ENCODE data around the gene SPRED1.

The SPRED1 gene

DNA sequence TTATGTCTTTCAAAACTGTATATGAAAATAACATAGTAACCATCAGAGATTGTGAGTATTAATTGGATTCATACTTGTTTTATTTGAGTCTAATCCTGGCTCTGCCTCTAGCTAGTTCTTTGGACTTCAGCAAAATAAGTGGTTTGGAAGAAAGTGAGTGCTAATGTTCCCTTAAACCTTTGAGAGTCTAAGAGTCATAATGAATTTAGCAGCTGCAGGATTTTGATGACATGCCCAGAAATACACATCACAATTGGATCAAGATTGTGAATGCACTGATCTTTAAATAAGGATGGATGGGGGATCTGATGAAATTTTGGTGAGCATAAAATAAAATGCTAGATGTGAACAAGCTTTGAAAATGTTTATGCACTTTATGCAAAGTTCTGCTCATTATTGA, 121.4 kb downstream of the SPRED1 start:
- Histone ChIP-seq H3K4me1 (ENCODE audit: control insufficient read depth, insufficient read depth, low read length) (no peaks in the 10 kb centered on the region), H3K36me3 (ENCODE audit: control insufficient read depth, insufficient read depth, low read length) (no peaks in the 10 kb centered on the region), H3K27ac (ENCODE audit: insufficient read depth, low read depth, low read length, poor library complexity, severe bottlenecking) (no peak overlapping the region), H3K9me3 (ENCODE audit: control insufficient read depth, low read length) (no peaks in the 10 kb centered on the region), H3K4me3 (ENCODE audit: insufficient read depth, low read depth, low read length) (no peak overlapping the region), H3K27me3 (ENCODE audit: control insufficient read depth, insufficient read depth, low read length, poor library complexity, severe bottlenecking) (no peaks in the 10 kb centered on the region)

DNA sequence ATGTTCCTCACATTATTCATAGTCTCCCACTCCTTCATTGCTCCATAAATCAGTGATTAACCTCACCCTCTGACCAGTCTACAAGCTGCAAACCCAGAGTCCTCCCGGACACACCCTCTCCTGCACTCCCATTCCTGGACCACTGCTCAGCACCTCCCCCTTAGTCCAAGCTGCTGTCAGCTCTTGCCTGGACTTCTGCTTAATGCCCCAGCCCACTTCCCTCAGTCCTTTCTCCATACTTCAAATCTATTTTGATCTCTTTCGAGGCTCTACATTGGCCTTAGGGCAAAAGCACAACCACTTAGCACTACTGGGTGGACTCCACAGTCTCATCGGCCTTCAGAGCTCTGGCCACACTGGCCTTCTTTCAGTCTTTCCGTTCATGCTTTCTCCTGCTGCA, 121.9 kb downstream of the SPRED1 start:
- H3K9me3 ChIP-seq (ENCODE audit: control insufficient read depth, low read length): no peaks in the 10 kb centered on the region
- WGBS, 2 experiments: 90 to 93% methylated on average over 4 of the region's 4 CpGs
- no peaks in the 10 kb centered on the region for H3K36me3 ChIP-seq (ENCODE audit: control insufficient read depth, insufficient read depth, low read length)
- H3K4me1 ChIP-seq (ENCODE audit: control insufficient read depth, insufficient read depth, low read length): no peaks in the 10 kb centered on the region
- H3K4me3 ChIP-seq (ENCODE audit: insufficient read depth, low read depth, low read length): no peak overlapping the region
- H3K27ac ChIP-seq (ENCODE audit: insufficient read depth, low read depth, low read length, poor library complexity, severe bottlenecking): no peak overlapping the region
- no peaks in the 10 kb centered on the region for H3K27me3 ChIP-seq (ENCODE audit: control insufficient read depth, insufficient read depth, low read length, poor library complexity, severe bottlenecking)

DNA sequence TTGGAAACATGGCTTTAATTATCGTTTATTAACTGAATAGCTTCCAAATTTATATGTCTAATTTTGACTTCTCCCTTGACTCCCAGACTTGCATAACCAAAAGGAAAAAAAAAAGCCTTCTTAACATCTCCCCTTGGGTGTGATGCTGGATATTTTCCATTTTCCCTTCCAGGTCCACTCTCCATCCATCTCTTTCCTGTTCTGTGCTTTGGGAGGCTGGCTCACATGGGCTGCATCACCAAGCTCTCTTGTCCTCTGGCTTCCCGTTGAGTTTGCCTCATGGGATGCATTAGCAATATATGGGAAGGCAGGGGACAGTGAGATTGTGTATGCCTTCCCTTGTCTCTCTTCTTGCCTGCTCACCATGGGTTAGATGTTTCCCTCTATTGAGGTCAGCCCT, 123.4 kb downstream of the SPRED1 start:
- Histone ChIP-seq H3K9me3 (ENCODE audit: control insufficient read depth, low read length) (no peaks in the 10 kb centered on the region), H3K27ac (ENCODE audit: insufficient read depth, low read depth, low read length, poor library complexity, severe bottlenecking) (no peak overlapping the region)
- WGBS, 2 experiments: 79 to 89% methylated on average over 2 of the region's 2 CpGs

DNA sequence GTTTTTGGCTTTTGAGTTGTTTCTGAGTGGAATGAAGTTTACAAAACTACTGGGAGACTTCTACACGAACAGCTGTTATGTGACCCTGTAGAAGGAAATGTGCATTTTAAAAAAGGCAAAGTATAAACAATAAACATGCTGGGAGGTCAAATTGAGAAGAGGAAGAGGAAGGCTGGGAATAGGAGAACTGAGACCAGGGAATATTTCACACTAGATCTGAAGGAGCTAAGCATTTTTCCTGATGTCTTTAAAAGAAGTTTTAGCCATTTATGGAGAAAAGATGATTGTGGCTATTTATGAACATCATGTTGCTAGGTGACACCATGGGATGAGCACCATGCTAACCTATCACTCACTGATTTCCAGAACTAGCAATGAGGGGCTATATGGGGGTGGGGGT, 125.0 kb downstream of the SPRED1 start:
- 88% methylated on average over 1 of the region's 1 CpG for WGBS, 2 experiments
- Histone ChIP-seq H3K9me3 (ENCODE audit: control insufficient read depth, low read length) (no peaks in the 10 kb centered on the region), H3K27ac (ENCODE audit: insufficient read depth, low read depth, low read length, poor library complexity, severe bottlenecking) (no peak overlapping the region), H3K27me3 (ENCODE audit: control insufficient read depth, insufficient read depth, low read length, poor library complexity, severe bottlenecking) (no peaks in the 10 kb centered on the region), H3K4me3 (ENCODE audit: insufficient read depth, low read depth, low read length) (no peak overlapping the region), H3K36me3 (ENCODE audit: control insufficient read depth, insufficient read depth, low read length) (no peaks in the 10 kb centered on the region), H3K4me1 (ENCODE audit: control insufficient read depth, insufficient read depth, low read length) (no peaks in the 10 kb centered on the region)

More for the DNA sequence above, 123.4 kb downstream of the SPRED1 start:
- no peaks in the 10 kb centered on the region for H3K4me1 ChIP-seq (ENCODE audit: control insufficient read depth, insufficient read depth, low read length)
- no peaks in the 10 kb centered on the region for H3K36me3 ChIP-seq (ENCODE audit: control insufficient read depth, insufficient read depth, low read length)
- H3K27me3 ChIP-seq (ENCODE audit: control insufficient read depth, insufficient read depth, low read length, poor library complexity, severe bottlenecking): no peaks in the 10 kb centered on the region
- no peak overlapping the region for H3K4me3 ChIP-seq (ENCODE audit: insufficient read depth, low read depth, low read length)

DNA sequence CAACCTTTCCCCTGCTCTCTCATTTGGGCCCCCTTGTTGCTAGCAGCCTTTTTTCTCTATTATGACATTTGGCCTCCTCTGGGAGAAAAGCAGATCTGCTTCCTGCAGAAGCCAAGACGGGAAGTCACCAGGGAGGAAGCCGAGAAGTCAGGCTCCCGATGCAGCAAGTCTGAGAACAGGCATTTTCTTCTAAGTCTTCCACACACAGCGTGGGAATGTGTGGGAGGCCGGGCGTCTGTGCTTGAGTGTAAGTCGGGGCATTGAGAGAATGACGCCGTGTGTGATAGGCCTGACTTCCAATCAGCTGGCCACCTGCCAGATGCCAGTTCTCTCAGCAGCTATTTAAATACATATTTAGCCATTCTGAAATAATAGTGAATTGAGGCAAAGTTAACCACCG, 125.5 kb downstream of the SPRED1 start:
- H3K36me3 ChIP-seq (ENCODE audit: control insufficient read depth, insufficient read depth, low read length): no peaks in the 10 kb centered on the region
- no peaks in the 10 kb centered on the region for H3K27me3 ChIP-seq (ENCODE audit: control insufficient read depth, insufficient read depth, low read length, poor library complexity, severe bottlenecking)
- WGBS, 2 experiments: 91 to 94% methylated on average over 10 of the region's 10 CpGs
- H3K9me3 ChIP-seq (ENCODE audit: control insufficient read depth, low read length): no peaks in the 10 kb centered on the region
- H3K4me3 ChIP-seq (ENCODE audit: insufficient read depth, low read depth, low read length): no peak overlapping the region
- no peaks in the 10 kb centered on the region for H3K4me1 ChIP-seq (ENCODE audit: control insufficient read depth, insufficient read depth, low read length)
- no peak overlapping the region for H3K27ac ChIP-seq (ENCODE audit: insufficient read depth, low read depth, low read length, poor library complexity, severe bottlenecking)

DNA sequence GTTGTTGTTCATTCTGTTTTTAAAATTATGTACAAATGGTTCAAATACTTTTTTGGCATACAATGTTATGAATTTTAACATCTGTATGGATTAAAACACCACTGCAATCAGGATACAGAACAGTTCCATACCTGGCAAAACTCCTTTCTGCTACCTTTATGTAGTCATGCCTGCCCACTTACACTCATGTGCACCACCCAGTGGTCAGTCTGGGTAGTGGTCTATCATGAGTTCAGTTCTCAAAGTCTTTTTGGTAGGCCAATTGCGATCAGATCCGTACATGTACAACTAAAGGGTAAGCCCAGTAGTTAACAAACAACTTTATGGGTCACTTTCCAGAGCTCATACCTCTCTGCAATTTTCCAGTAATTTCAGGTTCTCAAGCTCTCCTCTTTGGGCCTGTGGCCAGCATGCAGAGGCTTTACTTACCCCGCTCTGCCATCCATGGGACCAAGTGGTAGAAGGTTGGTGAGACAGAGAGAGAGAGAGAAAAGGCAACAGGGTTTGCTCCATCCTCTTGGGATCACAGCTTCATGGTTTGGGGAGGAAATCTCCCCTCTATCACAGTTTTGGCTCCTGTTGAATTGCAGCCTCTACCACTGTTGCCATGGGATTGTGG, 137.4 kb downstream of the SPRED1 start:
- Histone ChIP-seq H3K36me3 (ENCODE audit: control insufficient read depth, insufficient read depth, low read length) (no peaks in the 10 kb centered on the region), H3K4me1 (ENCODE audit: control insufficient read depth, insufficient read depth, low read length) (no peaks in the 10 kb centered on the region), H3K27me3 (ENCODE audit: control insufficient read depth, insufficient read depth, low read length, poor library complexity, severe bottlenecking) (no peaks in the 10 kb centered on the region), H3K4me3 (ENCODE audit: insufficient read depth, low read depth, low read length) (no peak overlapping the region), H3K9me3 (ENCODE audit: control insufficient read depth, low read length) (no peaks in the 10 kb centered on the region), H3K27ac (ENCODE audit: insufficient read depth, low read depth, low read length, poor library complexity, severe bottlenecking) (no peak overlapping the region)
- 90 to 92% methylated on average over 3 of the region's 3 CpGs for WGBS, 2 experiments

DNA sequence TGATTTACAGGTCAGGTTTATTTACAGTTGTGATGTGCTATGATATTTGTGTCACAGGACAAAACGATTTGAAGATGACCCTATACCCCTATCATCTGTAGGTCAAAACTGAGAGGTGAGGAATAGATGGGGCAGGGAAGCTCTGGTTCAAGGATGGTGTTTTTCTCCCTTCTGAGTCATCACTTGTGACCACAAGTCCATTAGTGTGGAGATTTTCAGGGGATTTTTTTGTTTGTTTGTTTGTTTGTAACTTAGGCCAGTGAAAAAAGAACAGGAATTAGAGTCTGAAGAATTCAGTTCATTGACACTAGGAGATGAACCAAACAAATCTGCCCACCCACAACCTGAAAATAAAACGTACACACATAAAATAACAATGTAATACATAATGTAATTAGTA, 138.6 kb downstream of the SPRED1 start:
- 100% methylated on average over 1 of the region's 2 CpGs; no CpG with 5 or more reads in 1 of the 2 experiments for WGBS, 2 experiments
- no peaks in the 10 kb centered on the region for H3K4me1 ChIP-seq (ENCODE audit: control insufficient read depth, insufficient read depth, low read length)
- H3K36me3 ChIP-seq (ENCODE audit: control insufficient read depth, insufficient read depth, low read length): no peaks in the 10 kb centered on the region
- no peaks in the 10 kb centered on the region for H3K9me3 ChIP-seq (ENCODE audit: control insufficient read depth, low read length)
- no peaks in the 10 kb centered on the region for H3K27me3 ChIP-seq (ENCODE audit: control insufficient read depth, insufficient read depth, low read length, poor library complexity, severe bottlenecking)
- no peak overlapping the region for H3K27ac ChIP-seq (ENCODE audit: insufficient read depth, low read depth, low read length, poor library complexity, severe bottlenecking)
- H3K4me3 ChIP-seq (ENCODE audit: insufficient read depth, low read depth, low read length): no peak overlapping the region

DNA sequence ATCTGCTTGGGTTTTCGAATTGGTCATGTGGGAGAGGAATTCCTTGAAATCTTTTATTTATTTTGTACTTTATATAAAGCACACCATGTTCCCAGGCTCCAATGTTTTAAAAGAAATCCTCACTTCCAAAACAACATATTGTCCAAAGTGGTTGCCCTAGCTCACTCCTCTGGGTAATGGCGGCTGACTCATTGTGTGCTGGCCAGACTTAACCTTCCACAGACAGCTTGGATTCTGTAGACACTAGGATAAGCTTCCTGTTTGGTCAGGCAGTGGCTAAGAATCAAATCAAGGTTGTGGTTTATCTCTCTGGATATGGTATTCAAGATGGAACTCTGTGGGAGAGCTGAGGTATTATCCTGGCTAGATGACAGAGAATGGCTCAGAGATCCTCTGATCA, 145.5 kb downstream of the SPRED1 start:
- H3K27me3 ChIP-seq (ENCODE audit: control insufficient read depth, insufficient read depth, low read length, poor library complexity, severe bottlenecking): no peaks in the 10 kb centered on the region
- H3K27ac ChIP-seq (ENCODE audit: insufficient read depth, low read depth, low read length, poor library complexity, severe bottlenecking): no peak overlapping the region
- no peaks in the 10 kb centered on the region for H3K9me3 ChIP-seq (ENCODE audit: control insufficient read depth, low read length)
- 96 to 100% methylated on average over 1 to 2 of the region's 2 CpGs for WGBS, 2 experiments
- no peaks in the 10 kb centered on the region for H3K36me3 ChIP-seq (ENCODE audit: control insufficient read depth, insufficient read depth, low read length)
- H3K4me3 ChIP-seq (ENCODE audit: insufficient read depth, low read depth, low read length): no peak overlapping the region
- no peaks in the 10 kb centered on the region for H3K4me1 ChIP-seq (ENCODE audit: control insufficient read depth, insufficient read depth, low read length)

DNA sequence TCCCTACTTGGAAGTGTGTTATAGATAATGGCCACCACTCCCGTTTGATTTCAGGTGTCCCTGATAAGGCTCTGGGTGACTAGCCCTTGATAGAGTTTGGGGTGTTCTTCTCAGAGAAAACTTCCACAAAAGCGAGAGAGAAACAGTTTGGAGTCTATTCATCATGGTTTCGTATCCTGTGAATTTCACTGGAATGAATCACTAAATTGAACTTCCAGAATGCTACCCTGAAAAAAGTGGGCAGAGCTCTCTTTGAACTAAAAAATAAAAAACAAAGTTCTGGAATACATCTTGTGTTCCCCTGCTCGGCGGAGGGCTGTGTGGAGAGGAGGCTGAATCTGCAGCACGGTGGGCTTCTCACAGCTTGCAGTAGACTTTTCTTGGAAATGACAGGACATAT, 148.5 kb downstream of the SPRED1 start:
- Histone ChIP-seq H3K27ac (ENCODE audit: insufficient read depth, low read depth, low read length, poor library complexity, severe bottlenecking) (no peak overlapping the region), H3K36me3 (ENCODE audit: control insufficient read depth, insufficient read depth, low read length) (no peaks in the 10 kb centered on the region), H3K27me3 (ENCODE audit: control insufficient read depth, insufficient read depth, low read length, poor library complexity, severe bottlenecking) (no peaks in the 10 kb centered on the region), H3K4me1 (ENCODE audit: control insufficient read depth, insufficient read depth, low read length) (no peaks in the 10 kb centered on the region), H3K9me3 (ENCODE audit: control insufficient read depth, low read length) (no peaks in the 10 kb centered on the region), H3K4me3 (ENCODE audit: insufficient read depth, low read depth, low read length) (no peak overlapping the region)
- 79 to 80% methylated on average over 6 of the region's 6 CpGs for WGBS, 2 experiments

DNA sequence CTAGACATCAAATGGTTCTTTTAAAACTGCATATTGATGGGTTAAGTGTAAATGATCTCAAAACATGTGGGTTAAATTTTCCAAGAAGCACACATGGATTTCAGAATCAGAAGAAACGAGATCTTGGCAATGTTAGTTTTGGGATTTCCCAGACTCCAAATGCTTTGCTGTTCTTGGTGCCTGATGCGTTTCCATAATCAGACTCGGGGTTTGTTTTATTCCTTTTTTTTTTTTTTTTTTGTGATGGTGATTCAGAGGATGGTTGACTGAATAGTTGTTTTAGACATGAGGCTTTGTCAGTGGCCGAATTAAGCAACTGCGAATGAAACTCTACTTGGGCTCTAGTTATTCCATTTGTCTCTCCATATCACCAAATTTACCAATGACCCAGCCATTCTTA, 149.1 kb downstream of the SPRED1 start:
- H3K4me3 ChIP-seq (ENCODE audit: insufficient read depth, low read depth, low read length): no peak overlapping the region
- H3K27me3 ChIP-seq (ENCODE audit: control insufficient read depth, insufficient read depth, low read length, poor library complexity, severe bottlenecking): no peaks in the 10 kb centered on the region
- no peaks in the 10 kb centered on the region for H3K36me3 ChIP-seq (ENCODE audit: control insufficient read depth, insufficient read depth, low read length)
- no peaks in the 10 kb centered on the region for H3K9me3 ChIP-seq (ENCODE audit: control insufficient read depth, low read length)
- no peaks in the 10 kb centered on the region for H3K4me1 ChIP-seq (ENCODE audit: control insufficient read depth, insufficient read depth, low read length)
- no peak overlapping the region for H3K27ac ChIP-seq (ENCODE audit: insufficient read depth, low read depth, low read length, poor library complexity, severe bottlenecking)
- 98% methylated on average over 5 of the region's 5 CpGs for WGBS, 2 experiments

DNA sequence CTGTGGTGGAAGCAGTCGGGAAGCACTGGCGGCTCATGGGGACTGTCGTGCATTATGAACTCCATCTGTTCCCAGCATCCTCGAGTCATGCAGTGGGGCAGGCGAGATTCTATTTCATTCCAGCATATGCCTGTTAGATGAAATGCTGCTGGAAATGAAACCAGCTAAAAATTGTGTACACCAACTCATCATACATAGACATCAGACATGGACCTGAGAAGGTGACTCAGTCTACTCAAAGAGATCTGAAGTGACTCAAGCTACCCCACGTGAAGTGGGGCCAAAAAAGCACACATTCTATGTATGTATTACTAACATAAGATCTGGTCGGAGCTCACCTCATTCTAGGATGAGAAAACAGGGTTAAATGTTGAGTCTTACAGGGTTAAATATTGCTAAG, 153.8 kb downstream of the SPRED1 start:
- Histone ChIP-seq H3K4me1 (ENCODE audit: control insufficient read depth, insufficient read depth, low read length) (no peaks in the 10 kb centered on the region), H3K36me3 (ENCODE audit: control insufficient read depth, insufficient read depth, low read length) (no peaks in the 10 kb centered on the region), H3K4me3 (ENCODE audit: insufficient read depth, low read depth, low read length) (no peak overlapping the region), H3K27ac (ENCODE audit: insufficient read depth, low read depth, low read length, poor library complexity, severe bottlenecking) (no peak overlapping the region), H3K9me3 (ENCODE audit: control insufficient read depth, low read length) (no peaks in the 10 kb centered on the region), H3K27me3 (ENCODE audit: control insufficient read depth, insufficient read depth, low read length, poor library complexity, severe bottlenecking) (no peaks in the 10 kb centered on the region)
- 94 to 97% methylated on average over 7 of the region's 7 CpGs for WGBS, 2 experiments

Measured in ectodermal cell (in vitro differentiated cells).